Measurements from ENCODE around the gene FAM199X.

DNA sequence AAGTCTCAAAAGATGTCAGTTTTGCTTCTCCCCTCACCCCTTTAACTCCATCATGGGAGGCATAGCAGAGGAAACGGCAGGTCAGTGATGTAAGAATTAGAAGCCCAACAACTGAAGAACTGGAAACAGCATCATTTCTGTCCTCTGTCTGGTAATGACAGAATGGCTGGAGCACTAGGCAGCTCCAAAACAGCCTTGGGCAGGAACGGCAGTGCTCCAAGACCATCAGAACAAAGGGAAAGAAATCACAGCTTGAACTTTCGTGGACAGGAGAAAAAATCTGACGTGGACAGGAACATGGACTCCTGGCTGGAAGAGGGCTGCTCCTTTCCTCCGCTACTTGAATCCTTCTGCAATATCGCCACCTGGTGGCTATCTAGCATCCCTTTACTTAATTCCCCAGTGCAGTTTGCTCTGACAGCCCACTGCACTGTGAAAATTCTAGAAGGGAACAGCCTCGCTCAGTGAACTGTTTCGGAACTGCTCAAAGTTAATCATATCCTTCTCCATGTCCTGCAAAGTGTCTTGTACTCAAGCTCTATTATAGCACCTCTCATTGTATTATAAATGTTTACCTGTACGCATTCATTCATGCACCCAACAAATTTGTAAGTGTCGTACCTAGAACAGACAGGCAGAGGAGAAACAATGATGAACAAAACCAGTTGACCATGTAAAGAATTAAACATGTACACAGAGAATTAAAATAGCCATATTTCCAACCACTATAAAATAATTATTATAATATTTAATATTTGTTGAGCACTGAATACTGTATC is 29.8 kb upstream of the FAM199X start:
- TF ChIP-seq, protein P1, sequence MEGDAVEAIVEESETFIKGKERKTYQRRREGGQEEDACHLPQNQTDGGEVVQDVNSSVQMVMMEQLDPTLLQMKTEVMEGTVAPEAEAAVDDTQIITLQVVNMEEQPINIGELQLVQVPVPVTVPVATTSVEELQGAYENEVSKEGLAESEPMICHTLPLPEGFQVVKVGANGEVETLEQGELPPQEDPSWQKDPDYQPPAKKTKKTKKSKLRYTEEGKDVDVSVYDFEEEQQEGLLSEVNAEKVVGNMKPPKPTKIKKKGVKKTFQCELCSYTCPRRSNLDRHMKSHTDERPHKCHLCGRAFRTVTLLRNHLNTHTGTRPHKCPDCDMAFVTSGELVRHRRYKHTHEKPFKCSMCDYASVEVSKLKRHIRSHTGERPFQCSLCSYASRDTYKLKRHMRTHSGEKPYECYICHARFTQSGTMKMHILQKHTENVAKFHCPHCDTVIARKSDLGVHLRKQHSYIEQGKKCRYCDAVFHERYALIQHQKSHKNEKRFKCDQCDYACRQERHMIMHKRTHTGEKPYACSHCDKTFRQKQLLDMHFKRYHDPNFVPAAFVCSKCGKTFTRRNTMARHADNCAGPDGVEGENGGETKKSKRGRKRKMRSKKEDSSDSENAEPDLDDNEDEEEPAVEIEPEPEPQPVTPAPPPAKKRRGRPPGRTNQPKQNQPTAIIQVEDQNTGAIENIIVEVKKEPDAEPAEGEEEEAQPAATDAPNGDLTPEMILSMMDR (conservative IDR thresholded peaks at IDR 0.05; ENCODE audit: low read depth in 2 of 2) = peak; percentile 57 to 74
- TF ChIP-seq POLR2AphosphoS5 (IDR thresholded peaks at IDR 0.05; ENCODE audit: low read depth) = no peak
- no peak for TF ChIP-seq ZNF114 (CRISPR knock-in tag; IDR thresholded peaks at IDR 0.05)
- TF ChIP-seq ZNF462 (CRISPR knock-in tag; IDR thresholded peaks at IDR 0.05) = no peak
- TF ChIP-seq EZH2 (IDR thresholded peaks at IDR 0.05; ENCODE audit: low read depth, unreplicated experiment) = no peak
- no peak for TF ChIP-seq EZH2phosphoT487 (IDR thresholded peaks at IDR 0.05; ENCODE audit: unreplicated experiment)

Measured in GM23338 (cell line).